Measurements from ENCODE around the gene HELZ2.

HELZ2 gene

GRCh38 chr20:63538204-63539091 lies 35.6 kb downstream of the HELZ2 start:
- DNase-seq (ENCODE audit: low spot score), result no peak

DNA sequence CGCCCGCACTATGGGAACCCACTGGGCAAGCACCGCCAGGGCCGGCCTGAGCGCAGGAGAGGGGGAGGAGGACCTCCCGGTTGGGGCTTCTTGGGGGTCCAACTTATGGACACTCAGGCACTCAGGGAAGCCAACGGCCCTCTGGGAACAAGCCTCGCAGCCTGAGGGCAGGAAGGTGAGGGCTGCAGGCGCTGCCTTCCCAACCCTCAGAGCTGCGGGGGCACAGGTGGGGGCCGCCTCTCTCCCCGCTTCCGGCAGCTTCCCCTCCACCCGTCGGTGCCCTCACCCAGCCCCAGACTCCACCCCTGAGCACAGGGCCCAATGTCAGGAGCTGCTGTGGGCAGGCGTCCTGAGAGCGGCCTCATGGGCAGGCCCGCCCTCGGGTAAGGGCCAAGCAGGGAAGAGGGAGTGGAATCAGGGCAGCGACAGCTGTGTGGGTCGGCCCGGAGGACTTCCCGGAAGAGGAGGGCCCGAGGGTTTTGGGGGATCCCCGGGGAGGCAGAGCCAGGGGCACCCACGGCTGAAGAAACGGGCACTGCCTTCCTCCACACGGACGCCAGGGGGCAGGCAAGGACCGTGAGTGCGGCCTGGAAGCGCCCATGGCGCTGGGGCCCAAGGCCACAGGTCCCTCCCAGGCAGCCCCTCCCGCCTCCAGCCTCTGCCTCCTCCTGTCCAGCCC lies 36.4 kb downstream of the HELZ2 start:
- DNase-seq (ENCODE audit: low spot score), result peak; percentile 98

DNA sequence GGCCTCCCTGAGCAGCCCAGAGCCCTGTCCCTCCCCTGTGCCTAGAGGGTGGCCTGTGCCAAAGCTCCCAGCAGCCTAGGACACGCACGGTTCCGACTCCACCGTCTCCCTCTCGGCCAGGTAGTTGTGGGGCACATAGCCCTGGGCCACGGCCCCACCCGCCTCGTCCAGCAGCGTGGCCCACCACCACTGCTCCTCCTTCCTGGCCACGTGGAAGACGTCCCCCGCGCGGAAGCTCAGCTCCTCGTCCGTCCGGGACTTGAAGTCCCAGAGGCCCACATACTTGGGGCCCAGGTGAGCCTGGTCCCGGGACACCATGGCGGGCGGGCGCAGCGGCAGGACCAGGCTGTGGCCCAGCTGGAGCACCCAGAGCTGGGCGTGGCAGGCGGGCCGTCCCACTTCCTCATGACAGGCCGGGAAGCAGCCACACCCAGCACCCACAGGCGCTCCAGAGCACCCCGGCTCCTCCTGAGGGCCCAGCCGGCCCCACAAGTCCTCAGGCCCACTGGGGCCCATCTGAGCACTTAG lies 37.0 kb downstream of the HELZ2 start, which contains the start of gene PTK6:
PTK6 (minus strand) TSS at position 380 of the 528 bp plus-strand sequence; CDS start at position 318, 62 bp downstream.
- no peak for DNase-seq (ENCODE audit: low spot score)

GRCh38 chr20:63536241-63536977 lies 37.6 kb downstream of the HELZ2 start:
- peak; percentile 75 for DNase-seq (ENCODE audit: low spot score)

- no peak for DNase-seq (ENCODE audit: low spot score)
These were observed 39.0 kb downstream of the HELZ2 start for GRCh38 chr20:63534831-63535651.

DNA sequence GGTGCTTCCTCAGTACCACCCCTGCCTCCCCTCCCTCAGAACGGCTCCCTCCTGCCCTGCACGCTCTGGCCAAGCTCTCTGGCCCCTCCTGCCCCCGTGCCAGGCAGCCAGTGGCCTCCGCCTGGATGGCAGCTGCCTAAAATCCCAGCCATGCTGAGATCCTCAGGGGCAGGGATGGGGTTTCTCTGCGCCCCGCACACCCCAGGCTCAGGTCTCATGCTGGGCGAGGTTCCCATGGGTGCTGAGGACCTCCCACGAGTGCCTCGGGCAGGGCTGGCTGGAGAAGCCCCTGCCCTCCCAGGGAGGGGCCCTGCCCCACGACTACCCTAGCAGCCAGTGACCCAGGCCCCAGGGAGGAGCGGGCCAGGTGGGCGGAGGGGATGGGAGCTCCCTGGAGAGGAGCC lies 39.6 kb downstream of the HELZ2 start:
- DNase-seq (ENCODE audit: low spot score), result no peak

DNA sequence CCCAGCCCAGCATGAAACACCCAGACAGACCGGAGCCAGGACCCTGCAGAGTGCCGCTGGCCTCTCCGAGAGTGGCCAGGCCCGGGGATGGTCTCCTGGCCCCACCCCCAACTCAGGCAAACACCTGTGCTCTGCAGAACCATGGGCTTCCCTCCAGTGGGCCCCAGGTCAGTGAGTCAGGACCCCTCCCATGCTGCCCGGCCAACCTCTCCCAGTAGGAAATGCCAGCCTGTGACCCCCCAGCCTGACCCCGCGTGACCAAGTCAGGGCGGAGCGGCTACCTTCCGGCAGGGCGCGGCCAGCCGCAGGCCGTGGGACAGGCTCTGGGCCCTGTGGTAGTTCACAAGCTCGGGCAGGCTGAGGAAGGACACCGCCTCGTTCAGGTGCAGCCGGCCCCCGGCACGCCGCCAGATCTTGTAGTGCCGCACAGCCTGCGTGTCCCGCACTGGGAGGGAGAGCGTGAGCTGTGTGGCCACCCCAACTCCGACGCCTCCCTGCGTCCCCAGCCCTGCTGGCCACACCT lies 40.1 kb downstream of the HELZ2 start:
- no peak for DNase-seq (ENCODE audit: low spot score)

DNA sequence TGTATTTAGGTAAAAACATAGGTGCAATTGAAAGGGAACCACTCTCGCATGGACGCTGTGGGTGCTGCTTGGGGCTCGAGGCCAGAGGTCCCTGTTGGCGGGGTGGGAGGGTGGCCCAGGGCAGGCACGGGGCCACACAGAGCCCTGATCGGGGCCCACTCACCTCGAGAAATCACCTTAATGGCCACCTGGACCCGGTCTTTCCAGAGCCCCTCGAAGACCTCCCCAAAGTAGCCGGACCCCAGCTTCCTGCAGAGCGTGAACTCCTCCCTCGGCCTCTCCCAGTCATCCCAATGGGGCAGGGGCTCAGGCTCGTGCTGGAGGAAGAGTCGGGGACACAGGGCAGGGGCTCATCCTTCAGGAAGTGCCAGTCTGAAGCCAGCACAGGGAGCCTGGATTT lies 40.7 kb downstream of the HELZ2 start:
- DNase-seq (ENCODE audit: low spot score), result no peak

- DNase-seq (ENCODE audit: low spot score), result no peak
These were observed 41.5 kb downstream of the HELZ2 start for GRCh38 chr20:63532449-63532971.

- DNase-seq (ENCODE audit: low spot score), result no peak
These were observed 42.2 kb downstream of the HELZ2 start for GRCh38 chr20:63531686-63532448.

DNA sequence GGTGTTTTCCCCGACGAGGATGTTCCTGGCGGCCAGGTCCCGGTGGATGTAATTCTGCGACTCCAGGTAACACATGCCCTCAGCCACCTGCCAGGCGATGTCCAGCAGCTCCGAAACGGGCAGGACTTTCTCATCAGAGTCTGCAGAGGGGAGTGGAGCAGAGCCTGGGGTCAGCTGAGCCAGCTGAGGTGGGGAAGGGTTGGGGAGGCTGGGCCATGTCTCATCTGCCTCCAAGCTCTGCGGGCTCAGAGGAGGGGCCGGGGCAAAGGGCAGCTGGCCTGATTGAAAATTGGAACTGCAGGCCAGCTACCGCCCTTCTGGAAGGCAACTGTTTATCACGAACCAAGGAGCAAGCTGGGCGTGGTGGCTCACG lies 43.3 kb downstream of the HELZ2 start:
- DNase-seq (ENCODE audit: low spot score), result no peak

DNA sequence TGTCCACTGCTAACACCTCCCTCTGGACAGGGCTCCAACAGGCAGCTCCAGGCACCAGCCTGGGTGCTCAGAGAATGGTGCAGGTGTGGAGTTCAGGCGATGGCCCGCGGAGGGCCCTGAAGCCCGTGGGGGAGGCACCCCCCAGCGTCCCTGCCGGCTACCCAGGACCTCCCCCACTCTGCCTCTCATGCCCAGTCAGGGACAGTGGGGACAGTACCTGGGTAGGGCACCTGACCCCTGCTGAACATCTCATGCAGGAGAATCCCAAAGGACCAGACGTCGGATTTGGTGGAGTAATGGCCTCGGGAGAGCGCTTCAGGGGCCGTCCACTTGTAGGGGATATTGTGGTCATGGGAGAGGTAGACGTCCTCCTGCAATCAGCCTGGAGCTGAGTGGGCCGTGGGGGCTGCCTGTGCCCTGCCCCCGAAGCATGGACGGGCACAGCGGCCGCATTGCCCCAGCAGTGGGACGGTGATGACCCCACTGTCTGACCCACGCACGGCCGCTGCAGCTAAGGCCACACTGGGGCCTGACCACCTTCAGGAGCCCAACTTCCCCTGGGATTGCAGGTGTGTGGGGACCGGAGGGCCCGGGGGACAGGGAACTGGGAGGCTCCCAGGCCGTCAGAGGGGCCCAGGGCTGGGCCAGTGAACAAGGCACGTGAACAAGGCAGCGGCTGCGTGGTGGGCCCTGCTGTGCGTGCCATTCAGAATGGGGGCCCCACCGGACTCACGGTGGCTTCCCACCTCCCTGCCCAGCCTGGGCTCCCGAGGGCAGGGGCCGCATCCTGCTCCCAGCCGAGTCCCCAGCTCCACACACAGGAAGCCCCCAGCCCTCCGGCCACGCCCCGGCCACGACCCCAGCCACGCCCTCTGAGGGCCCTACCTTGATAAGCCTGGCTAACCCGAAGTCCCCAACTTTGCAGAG lies 43.9 kb downstream of the HELZ2 start:
- no peak for DNase-seq (ENCODE audit: low spot score)

DNA sequence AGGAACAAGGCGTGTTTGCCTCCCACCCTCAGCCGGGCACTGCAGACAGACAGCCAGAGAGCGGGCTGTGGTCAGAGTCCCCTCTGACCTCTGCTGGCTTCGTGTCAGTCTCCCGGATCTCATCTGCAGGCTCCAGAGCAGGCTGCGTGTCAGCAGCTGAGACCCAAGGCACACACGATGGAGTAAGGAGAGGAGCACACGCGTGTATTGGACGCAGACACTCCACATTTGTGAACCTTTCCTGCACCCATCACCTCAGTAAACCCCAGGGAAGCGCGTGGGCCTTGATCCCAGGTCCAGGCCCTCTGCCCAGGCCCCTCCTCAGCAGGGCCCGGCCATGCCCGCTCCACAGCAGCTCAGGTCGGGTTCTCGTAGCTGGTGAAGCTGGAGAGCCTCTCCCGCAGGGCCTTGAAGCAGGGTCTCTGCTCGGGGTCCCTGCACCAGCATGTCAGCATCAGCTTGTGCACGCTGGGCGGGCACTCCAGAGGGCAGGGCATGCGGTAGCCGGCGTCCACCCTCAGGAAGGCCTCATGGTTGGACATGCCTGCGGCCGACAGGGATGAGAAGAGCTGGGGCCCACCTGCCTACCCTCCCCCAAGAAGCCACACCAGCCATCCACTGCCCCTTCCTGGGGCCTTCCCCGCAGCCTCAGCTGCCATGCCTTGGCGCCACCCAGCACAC lies 44.7 kb downstream of the HELZ2 start:
- DNase-seq (ENCODE audit: low spot score), result no peak

GRCh38 chr20:63527184-63527583 lies 46.9 kb downstream of the HELZ2 start:
- DNase-seq (ENCODE audit: low spot score), result no peak

GRCh38 chr20:63525971-63526370 lies 48.1 kb downstream of the HELZ2 start:
- no peak for DNase-seq (ENCODE audit: low spot score)

DNA sequence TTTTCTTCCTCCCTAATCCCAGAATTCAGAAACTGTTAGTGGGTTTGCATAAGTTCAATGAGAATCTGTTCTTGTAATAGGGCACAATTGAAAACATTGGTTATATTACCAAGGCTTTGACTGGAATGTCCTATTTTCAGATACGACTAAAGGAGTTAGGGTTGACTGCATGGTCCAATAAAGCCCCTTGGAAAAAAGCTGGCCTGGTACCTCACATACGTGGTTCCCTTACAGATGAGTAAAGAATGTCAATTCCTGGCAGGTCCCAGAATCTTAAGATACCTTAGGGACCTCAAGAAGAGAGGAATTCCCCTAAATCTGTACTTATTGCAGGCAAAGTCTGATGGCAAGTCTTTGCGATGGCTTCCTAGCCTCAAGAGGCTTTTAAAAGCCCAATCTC lies 48.9 kb downstream of the HELZ2 start:
- no peak for DNase-seq (ENCODE audit: low spot score)
